Breast epithelium (tissue), 3 donors: ENCODE data around the gene RBM26.

Experiments
- POLR2A ChIP-seq: fragments of 450-650 bp; IDR thresholded peaks from one replicate; pipeline ENCODE4 v1.6.1; 2016; ENCODE audit warnings: antibody characterized with exemption, mild to moderate bottlenecking, moderate library complexity
- TF ChIP-seq, protein P1 (sequence below), 3 donors: fragments of 450-650 bp; IDR thresholded peaks; one replicate each; pipeline ENCODE4 v1.5.1; 2016 to 2017; ENCODE audit warnings: antibody characterized with exemption in 3 of 3, mild to moderate bottlenecking in 3 of 3, moderate library complexity in 3 of 3

DNA sequence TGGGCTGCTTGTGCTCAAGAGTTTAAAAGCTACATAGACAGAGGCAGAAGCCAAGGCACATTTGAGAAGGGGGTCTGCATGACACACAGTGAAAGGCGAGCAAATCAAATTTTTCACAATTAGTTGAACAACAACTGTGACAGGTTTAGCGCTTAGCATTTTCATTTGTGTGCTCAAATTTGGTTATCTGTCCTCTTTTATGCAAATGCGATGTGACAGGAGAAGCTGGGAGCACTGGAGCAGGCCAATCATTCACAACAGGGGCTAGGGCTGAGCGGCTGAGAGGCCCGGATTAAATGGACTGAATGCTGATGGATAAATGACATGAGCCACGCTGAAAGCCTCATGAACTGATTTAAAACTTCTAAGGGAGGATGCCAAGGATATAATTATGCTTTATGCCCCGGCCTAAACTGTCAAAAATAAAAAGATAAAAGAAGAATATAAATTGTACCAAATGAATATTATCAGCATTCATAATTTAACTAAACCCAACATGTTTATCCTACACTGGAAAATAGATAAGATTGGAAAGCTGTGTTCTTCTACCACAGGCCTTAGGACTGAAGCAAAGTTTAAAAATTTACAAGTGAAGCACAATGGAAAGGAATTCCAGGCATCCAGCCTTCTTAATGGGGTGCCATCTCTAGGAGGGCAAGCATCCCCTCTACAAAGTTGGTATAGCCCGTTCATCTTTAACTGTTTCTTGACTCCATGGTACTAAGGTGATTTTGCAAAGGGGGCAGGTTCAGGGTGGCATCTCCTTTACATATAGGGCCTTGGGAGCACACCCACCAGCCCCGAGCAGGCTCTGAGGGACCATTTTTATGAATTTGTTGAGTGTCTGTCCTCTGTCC, 117.9 kb downstream of the RBM26 start:
- TF ChIP-seq, protein P1, sequence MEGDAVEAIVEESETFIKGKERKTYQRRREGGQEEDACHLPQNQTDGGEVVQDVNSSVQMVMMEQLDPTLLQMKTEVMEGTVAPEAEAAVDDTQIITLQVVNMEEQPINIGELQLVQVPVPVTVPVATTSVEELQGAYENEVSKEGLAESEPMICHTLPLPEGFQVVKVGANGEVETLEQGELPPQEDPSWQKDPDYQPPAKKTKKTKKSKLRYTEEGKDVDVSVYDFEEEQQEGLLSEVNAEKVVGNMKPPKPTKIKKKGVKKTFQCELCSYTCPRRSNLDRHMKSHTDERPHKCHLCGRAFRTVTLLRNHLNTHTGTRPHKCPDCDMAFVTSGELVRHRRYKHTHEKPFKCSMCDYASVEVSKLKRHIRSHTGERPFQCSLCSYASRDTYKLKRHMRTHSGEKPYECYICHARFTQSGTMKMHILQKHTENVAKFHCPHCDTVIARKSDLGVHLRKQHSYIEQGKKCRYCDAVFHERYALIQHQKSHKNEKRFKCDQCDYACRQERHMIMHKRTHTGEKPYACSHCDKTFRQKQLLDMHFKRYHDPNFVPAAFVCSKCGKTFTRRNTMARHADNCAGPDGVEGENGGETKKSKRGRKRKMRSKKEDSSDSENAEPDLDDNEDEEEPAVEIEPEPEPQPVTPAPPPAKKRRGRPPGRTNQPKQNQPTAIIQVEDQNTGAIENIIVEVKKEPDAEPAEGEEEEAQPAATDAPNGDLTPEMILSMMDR (IDR thresholded peaks at IDR 0.05), result no peak
- TF ChIP-seq POLR2A, result no peak
